K562 (cell line): ENCODE results near the gene DDHD1. TPM values are rescaled to one million over a fixed set of nuclear protein-coding genes. Genes with fewer than 3 reads are reported as not detected.
A peak's percentile ranks its signal among the peaks of the same experiment; 100 is the strongest.
"Not testable (repeated sequence)": the region's sequence is repeated elsewhere in the genome, so short reads cannot be mapped to it uniquely, and the experiment has no call there.

ENCODE experiments used
- ATAC-seq: fragments of 200-7000 bp; cut with Tn5 transposase; 3 replicates; pipeline ENCODE4 v1.9.1; 2020; ENCODE audit warnings: moderate library complexity
- BruUV-seq: library from RNA; stranded (reverse); fragments of 400-500 nt; replicated peaks from 2 replicates; lab custom pipeline; 2021; lab: Mats Ljungman, UMichigan
- CTCF ChIA-PET: fragments of 300-600 bp; formaldehyde crosslinking; extraction: SDS; loops from one replicate; lab custom pipeline; 2021; ENCODE audit warnings: low intra/inter-chr PET ratio; lab: Yijun Ruan, JAX
- POLR2A ChIA-PET: fragments of 300-600, 350-650 bp; sonication (Branson Sonifier 250); formaldehyde crosslinking; extraction: SDS; loops from one replicate; lab custom pipeline; 2021; ENCODE audit warnings: antibody characterized with exemption, inconsistent platforms; lab: Yijun Ruan, JAX
- DNase-seq, 4 experiments: peaks; one replicate each; pipeline versions ENCODE4 v3.0.0 to v3.0.0-alpha.2; 2011 to 2018; ENCODE audit warnings: low spot score in 3 of 4, mixed read lengths in 3 of 4; ENCODE audit errors: extremely low read depth in 1 of 4
- FAIRE-seq: peaks from 2 replicates; lab custom pipeline; 2011; peaks lifted over from hg19 to GRCh38; lab: Jason Lieb, UNC
- H2AFZ ChIP-seq: 2 replicates; pipeline ENCODE4 v1.6.0; 2011; ENCODE audit warnings: low read depth, low read length, control low read depth, inconsistent platforms
- H3K27ac ChIP-seq: fragments of 200-600 bp; 3 replicates; pipeline ENCODE4 v1.8.0; 2011; ENCODE audit warnings: low read depth, mild to moderate bottlenecking, control low read depth, inconsistent platforms, low read length, moderate library complexity, mixed read lengths; ENCODE audit errors: extremely low read depth
- H3K27me3 ChIP-seq, 2 experiments: fragments of 300-600 bp in 1 of 2; 2 replicates in 1 of 2; 3 replicates in 1 of 2; pipeline versions ENCODE4 v1.6.0 to v1.8.0; 2011; ENCODE audit warnings: inconsistent platforms in 2 of 2, low read length in 2 of 2, mild to moderate bottlenecking in 1 of 2, mixed read lengths in 1 of 2, moderate library complexity in 1 of 2; ENCODE audit not compliant: control insufficient read depth in 2 of 2, insufficient read depth in 2 of 2
- H3K36me3 ChIP-seq: fragments of 300-600 bp; 3 replicates; pipeline ENCODE4 v1.8.0; 2011; ENCODE audit warnings: mild to moderate bottlenecking, low read length, inconsistent platforms; ENCODE audit not compliant: control insufficient read depth, insufficient read depth
- H3K4me1 ChIP-seq, 2 experiments: fragments of 200-600 bp in 1 of 2; replicated peaks in 1 of 2; 2 replicates in 1 of 2; 3 replicates in 1 of 2; pipeline versions ENCODE4 v1.5.1 to v1.8.0; 2011; ENCODE audit warnings: inconsistent platforms in 2 of 2, low read length in 2 of 2, mild to moderate bottlenecking in 1 of 2, mixed read lengths in 1 of 2, moderate library complexity in 1 of 2; ENCODE audit not compliant: control insufficient read depth in 2 of 2, insufficient read depth in 2 of 2
- H3K4me2 ChIP-seq: 2 replicates; pipeline ENCODE4 v1.6.1; 2011; ENCODE audit warnings: low read length, control low read depth, inconsistent platforms, mixed read lengths; ENCODE audit not compliant: insufficient read depth
- H3K4me3 ChIP-seq: fragments of 200-600 bp; sonication (generic), shearing (Covaris generic); 2 replicates; pipeline ENCODE4 v1.5.1; 2016; ENCODE audit warnings: control low read depth, inconsistent platforms
- H3K79me2 ChIP-seq: fragments of 200-600 bp; 3 replicates; pipeline ENCODE4 v1.8.0; 2011; ENCODE audit warnings: low read length, inconsistent platforms; ENCODE audit not compliant: control insufficient read depth, insufficient read depth
- H3K9ac ChIP-seq, 2 experiments: 2 replicates each; pipeline versions ENCODE4 v1.6.0 to v1.6.1; 2011; ENCODE audit warnings: low read depth in 2 of 2, low read length in 2 of 2, control low read depth in 1 of 2, inconsistent platforms in 1 of 2, mild to moderate bottlenecking in 1 of 2, mixed read lengths in 1 of 2; ENCODE audit not compliant: insufficient read depth in 1 of 2
- H3K9me1 ChIP-seq: one replicate; pipeline ENCODE4 v1.6.0; 2011; ENCODE audit warnings: inconsistent platforms, mild to moderate bottlenecking, low read length, moderate library complexity; ENCODE audit not compliant: control insufficient read depth, insufficient read depth
- H3K9me3 ChIP-seq: replicated peaks from 2 replicates; pipeline ENCODE4 v1.5.1; 2011; ENCODE audit warnings: low read depth, low read length, inconsistent platforms; ENCODE audit not compliant: control insufficient read depth, insufficient read depth
- H4K20me1 ChIP-seq: replicated peaks from 2 replicates; pipeline ENCODE4 v1.6.1; 2011; ENCODE audit warnings: low read length, inconsistent platforms, mixed read lengths; ENCODE audit not compliant: control insufficient read depth, insufficient read depth
- EGR1 ChIP-seq: fragments of 450-650 bp; conservative IDR thresholded peaks from 2 replicates; pipeline ENCODE4 v1.6.1; 2017; ENCODE audit warnings: mild to moderate bottlenecking
- POU5F1 ChIP-seq: fragments of 150-350 bp; IDR thresholded peaks from 2 replicates; pipeline ENCODE4 v1.6.1; 2014; ENCODE audit warnings: borderline replicate concordance, low read length, low read depth, mild to moderate bottlenecking; ENCODE audit not compliant: partially characterized antibody
- ZNF146 ChIP-seq: IDR thresholded peaks from one replicate; pipeline ENCODE4 v1.6.1; 2018; ENCODE audit warnings: missing compliant biosample characterization; ENCODE audit not compliant: unreplicated experiment
- WGBS: fragments of 100-300 bp; shearing (Covaris generic); methylation state at CpG from one replicate; pipeline ENCODE4 v1.1.6; 2016; ENCODE audit warnings: low coverage, mixed read lengths; ENCODE audit not compliant: insufficient coverage; ENCODE audit errors: missing lambda C conversion rate; 5-methylcytosine and 5-hydroxymethylcytosine counted together
- in situ Hi-C: fragments of 300-500 bp; cut with MboI; formaldehyde crosslinking; loops from 4 replicates; pipeline ENCODE4 v1.15.0; 2018; ENCODE audit warnings: inconsistent platforms, mixed read lengths
- intact Hi-C: fragments of 100-400 bp; cut with micrococcal nuclease; formaldehyde crosslinking; loops from 2 replicates; pipeline ENCODE4 v1.14.2; 2022
- polyA plus RNA-seq, 8 experiments: library from polyadenylated mRNA; depleted of rRNA in 4 of 8; stranded (reverse) in 5 of 8; unstranded in 3 of 8; fragments of >200 nt; fragmentation: Nextera tagmentation in 2 of 8; fragmentation: Illumina TruSeq in 1 of 8; extraction: Ambion mirVana in 2 of 8; extraction: Trizol in 1 of 8; gene quantifications; 2 replicates each; pipeline versions ENCODE4 v1.2.1 to v1.2.3, GENCODE V29; 2011 to 2014; ENCODE audit warnings: inconsistent platforms in 1 of 8, missing spikeins in 1 of 8
- total RNA-seq, 7 experiments: library from RNA; depleted of rRNA in 6 of 7; stranded (reverse); fragments of >200 nt in 6 of 7; fragmentation: Illumina TruSeq in 2 of 7; extraction: Trizol in 2 of 7; gene quantifications; 2 replicates each; pipeline versions ENCODE4 v1.2.1 to v1.2.3, GENCODE V29; 2011 to 2021; ENCODE audit warnings: low replicate concordance in 1 of 7

The DDHD1 gene
- total and polyA plus RNA-seq, 9 of the 15 experiments (the other 6 are each of a cell fraction or from before 2014, with no cell fraction given) = 1.2 to 12.3 (median 5.0) TPM

- ATAC-seq = no peak
- WGBS = 23% methylated on average over 3 of the region's 3 CpGs
- intact Hi-C loops = no loop called here
- H3K9me3 ChIP-seq = no peaks in the 10 kb centered on the region
- peaks cover 20% of the 10 kb centered on the region for H3K79me2 ChIP-seq
- BruUV-seq = no TSS peak
- no peak overlapping the region for H2AFZ ChIP-seq
- no peak overlapping the region for H3K4me3 ChIP-seq
- H4K20me1 ChIP-seq = no peaks in the 10 kb centered on the region
- no peak overlapping the region for H3K4me2 ChIP-seq
- no peaks in the 10 kb centered on the region for H3K9me1 ChIP-seq
- H3K9ac ChIP-seq = no peak overlapping the region
- peak in 1 of 4 experiments; percentile 18 for DNase-seq
- in situ Hi-C loops = no loop called here
- H3K36me3 ChIP-seq = no peaks in the 10 kb centered on the region
- H3K27me3 ChIP-seq = no peaks in the 10 kb centered on the region
- ChIA-PET CTCF (no interaction called here), POLR2A (interaction anchor here (0.7 kb wide), 1 partner anchor 52 kb away, joined by 3 read pairs; no protein-coding TSS in a partner anchor)
- peak; percentile 6 for FAIRE-seq
- H3K27ac ChIP-seq = no peak overlapping the region
- H3K4me1 ChIP-seq = peaks cover 0 to 5% of the 10 kb centered on the region in 2 experiments; a peak in 2 of 5 replicates
- TF ChIP-seq POU5F1 (no peak), EGR1 (peak; percentile 61)
Observed at GRCh38 chr14:53124786-53125185, 28.3 kb downstream of the DDHD1 start.

GRCh38 chr14:53121419-53121818, 31.7 kb downstream of the DDHD1 start:
- 93% methylated on average over 2 of the region's 2 CpGs for WGBS
- peak; percentile 70 for TF ChIP-seq ZNF146 (CRISPR knock-in tag)
- H3K79me2 ChIP-seq, H3K4me3 ChIP-seq, FAIRE-seq, BruUV-seq, ATAC-seq, in situ Hi-C loops, H3K9me3 ChIP-seq, H3K4me1 ChIP-seq, intact Hi-C loops, CTCF ChIA-PET, H2AFZ ChIP-seq, H3K27ac ChIP-seq, POLR2A ChIA-PET, H3K9me1 ChIP-seq, H3K27me3 ChIP-seq, H4K20me1 ChIP-seq, H3K36me3 ChIP-seq, H3K4me2 ChIP-seq, H3K9ac ChIP-seq, DNase-seq: not testable (repeated sequence)

- H3K4me1 ChIP-seq, ATAC-seq, H3K27ac ChIP-seq, in situ Hi-C loops, DNase-seq, H3K36me3 ChIP-seq, H3K4me3 ChIP-seq, FAIRE-seq, H2AFZ ChIP-seq, H4K20me1 ChIP-seq, BruUV-seq, intact Hi-C loops, H3K79me2 ChIP-seq, H3K27me3 ChIP-seq, H3K4me2 ChIP-seq, H3K9me1 ChIP-seq, H3K9me3 ChIP-seq, H3K9ac ChIP-seq, CTCF ChIA-PET: not testable (repeated sequence)
- POLR2A ChIA-PET = interaction anchor here (1.0 kb wide), 1 partner anchor 13 kb away, joined by 3 read pairs; no protein-coding TSS in a partner anchor
- WGBS = 62% methylated on average over 4 of the region's 4 CpGs
Observed at GRCh38 chr14:53117479-53117878, 35.6 kb downstream of the DDHD1 start.
